Measurements from ENCODE around the gene MOB3A.

The MOB3A gene

GRCh38 chr19:2060884-2061494, 35.1 kb downstream of the MOB3A start:
- peak; percentile 87 for DNase-seq (ENCODE audit: low spot score)
- no peak for TF ChIP-seq CTCF (IDR thresholded peaks at IDR 0.05)
- Histone ChIP-seq H3K4me3 (peak overlapping the region; percentile 74), H3K27ac (peak overlapping the region; percentile 95 to 99)

- Histone ChIP-seq H3K27ac (peak overlapping the region; percentile 95 to 99), H3K4me3 (peak overlapping the region; percentile 74)
- DNase-seq (ENCODE audit: low spot score) = peak; percentile 87
- no peak for TF ChIP-seq CTCF (IDR thresholded peaks at IDR 0.05)
These were observed 36.5 kb downstream of the MOB3A start for GRCh38 chr19:2059422-2060201.

GRCh38 chr19:2058570-2059421, 37.3 kb downstream of the MOB3A start:
- TF ChIP-seq CTCF (IDR thresholded peaks at IDR 0.05) = no peak
- DNase-seq (ENCODE audit: low spot score) = peak; percentile 73
- Histone ChIP-seq H3K4me3 (peak overlapping the region; percentile 74), H3K27ac (peak overlapping the region; percentile 95 to 99)

GRCh38 chr19:2057484-2058469, 38.3 kb downstream of the MOB3A start:
- TF ChIP-seq CTCF (IDR thresholded peaks at IDR 0.05) = no peak
- DNase-seq (ENCODE audit: low spot score) = no peak
- no peak overlapping the region for H3K4me3 ChIP-seq
- H3K27ac ChIP-seq = peak overlapping the region; percentile 95 to 99

GRCh38 chr19:2056837-2057192, 39.3 kb downstream of the MOB3A start:
- no peak for TF ChIP-seq CTCF (IDR thresholded peaks at IDR 0.05)
- no peak for DNase-seq (ENCODE audit: low spot score)
- peak overlapping the region; percentile 94 to 95 for H3K27ac ChIP-seq

More at GRCh38 chr19:2056837-2057192, 39.3 kb downstream of the MOB3A start:
- H3K4me3 ChIP-seq = no peak overlapping the region
